Measurements from ENCODE around the gene ARL5C. TPM values are rescaled to one million over a fixed set of nuclear protein-coding genes. Genes with fewer than 3 reads are reported as not detected.
A peak's percentile ranks its signal among the peaks of the same experiment; 100 is the strongest.

ARL5C gene
- total RNA-seq, 1 donor from 2014 or later = 0.25 TPM

GRCh38 chr17:39144416-39144840, 21.5 kb downstream of the ARL5C start:
- Mint-ChIP-seq H3K9me3 (ENCODE audit: low read depth) (no peaks in the 10 kb centered on the region), H3K27ac (ENCODE audit: unreplicated experiment) (no peak overlapping the region), H3K4me1 (ENCODE audit: low read depth) (peaks cover 27% of the 10 kb centered on the region), H3K36me3 (ENCODE audit: low read depth) (no peaks in the 10 kb centered on the region), H3K27me3 (ENCODE audit: low read depth) (no peaks in the 10 kb centered on the region), H3K4me3 (ENCODE audit: unreplicated experiment) (no peak overlapping the region)
- no peak for DNase-seq (ENCODE audit: low spot score)
- TF ChIP-seq CTCF (IDR thresholded peaks at IDR 0.05) = no peak

- no peak overlapping the region for H3K4me3 Mint-ChIP-seq (ENCODE audit: unreplicated experiment)
- no peaks in the 10 kb centered on the region for H3K36me3 Mint-ChIP-seq (ENCODE audit: low read depth)
- H3K27me3 Mint-ChIP-seq (ENCODE audit: low read depth) = no peaks in the 10 kb centered on the region
- no peaks in the 10 kb centered on the region for H3K9me3 Mint-ChIP-seq (ENCODE audit: low read depth)
- no peak for TF ChIP-seq CTCF (IDR thresholded peaks at IDR 0.05)
- H3K27ac Mint-ChIP-seq (ENCODE audit: unreplicated experiment) = peak overlapping the region; percentile 71
- no peak for DNase-seq (ENCODE audit: low spot score)
- peaks cover 30% of the 10 kb centered on the region for H3K4me1 Mint-ChIP-seq (ENCODE audit: low read depth)
These were observed 22.3 kb downstream of the ARL5C start for GRCh38 chr17:39143552-39144093.

- Mint-ChIP-seq H3K27me3 (ENCODE audit: low read depth) (no peaks in the 10 kb centered on the region), H3K4me3 (ENCODE audit: unreplicated experiment) (no peak overlapping the region), H3K9me3 (ENCODE audit: low read depth) (no peaks in the 10 kb centered on the region), H3K4me1 (ENCODE audit: low read depth) (peaks cover 45% of the 10 kb centered on the region), H3K36me3 (ENCODE audit: low read depth) (no peaks in the 10 kb centered on the region), H3K27ac (ENCODE audit: unreplicated experiment) (no peak overlapping the region)
- TF ChIP-seq CTCF (IDR thresholded peaks at IDR 0.05) = no peak
- DNase-seq (ENCODE audit: low spot score) = no peak
These were observed 23.9 kb downstream of the ARL5C start for GRCh38 chr17:39141915-39142664.

GRCh38 chr17:39141294-39141693, 24.7 kb downstream of the ARL5C start:
- no peak for DNase-seq (ENCODE audit: low spot score)
- Mint-ChIP-seq H3K4me3 (ENCODE audit: unreplicated experiment) (no peak overlapping the region), H3K27me3 (ENCODE audit: low read depth) (no peaks in the 10 kb centered on the region), H3K9me3 (ENCODE audit: low read depth) (no peaks in the 10 kb centered on the region), H3K4me1 (ENCODE audit: low read depth) (peaks cover 51% of the 10 kb centered on the region), H3K36me3 (ENCODE audit: low read depth) (no peaks in the 10 kb centered on the region), H3K27ac (ENCODE audit: unreplicated experiment) (no peak overlapping the region)
- no peak for TF ChIP-seq CTCF (IDR thresholded peaks at IDR 0.05)

- no peak for DNase-seq (ENCODE audit: low spot score)
These were observed 26.4 kb downstream of the ARL5C start for GRCh38 chr17:39139561-39139960.

More at GRCh38 chr17:39139561-39139960, 26.4 kb downstream of the ARL5C start:
- Mint-ChIP-seq H3K36me3 (ENCODE audit: low read depth) (peaks cover 1% of the 10 kb centered on the region), H3K27me3 (ENCODE audit: low read depth) (no peaks in the 10 kb centered on the region), H3K4me1 (ENCODE audit: low read depth) (peaks cover 54% of the 10 kb centered on the region), H3K27ac (ENCODE audit: unreplicated experiment) (peak overlapping the region; percentile 91), H3K9me3 (ENCODE audit: low read depth) (no peaks in the 10 kb centered on the region), H3K4me3 (ENCODE audit: unreplicated experiment) (no peak overlapping the region)
- no peak for TF ChIP-seq CTCF (IDR thresholded peaks at IDR 0.05)
